G401.6 (cell line): Measurements from ENCODE around the gene DUOX2.
"Not testable (repeated sequence)": the region's sequence is repeated elsewhere in the genome, so short reads cannot be mapped to it uniquely, and the experiment has no call there.

Experiments used
- FAIRE-seq: peaks from 2 replicates; lab custom pipeline; 2012; peaks lifted over from hg19 to GRCh38; lab: Jason Lieb, UNC

Gene DUOX2

GRCh38 chr15:45100884-45101625, 12.9 kb downstream of the DUOX2 start:
- FAIRE-seq = no peak

- FAIRE-seq = no peak
Measured at GRCh38 chr15:45099549-45100165, 14.3 kb downstream of the DUOX2 start.

GRCh38 chr15:45097466-45097865, 16.5 kb downstream of the DUOX2 start:
- no peak for FAIRE-seq

- no peak for FAIRE-seq
Measured at GRCh38 chr15:45095661-45096060, 18.3 kb downstream of the DUOX2 start.

GRCh38 chr15:45094358-45094730, 19.6 kb downstream of the DUOX2 start:
- no peak for FAIRE-seq

GRCh38 chr15:45093622-45094357, 20.2 kb downstream of the DUOX2 start:
- no peak for FAIRE-seq

GRCh38 chr15:45093013-45093412, 21.0 kb downstream of the DUOX2 start:
- no peak for FAIRE-seq

- no peak for FAIRE-seq
Measured at GRCh38 chr15:45091576-45091975, 22.4 kb downstream of the DUOX2 start.

GRCh38 chr15:45091161-45091560, 22.8 kb downstream of the DUOX2 start:
- FAIRE-seq = no peak

GRCh38 chr15:45089712-45090373, 24.1 kb downstream of the DUOX2 start:
- no peak for FAIRE-seq

- no peak for FAIRE-seq
Measured at GRCh38 chr15:45088801-45089711, 24.9 kb downstream of the DUOX2 start.

- no peak for FAIRE-seq
Measured at GRCh38 chr15:45087513-45087912, 26.5 kb downstream of the DUOX2 start.

GRCh38 chr15:45084163-45084562, 29.8 kb downstream of the DUOX2 start:
- no peak for FAIRE-seq

GRCh38 chr15:45083223-45083622, 30.7 kb downstream of the DUOX2 start:
- no peak for FAIRE-seq

GRCh38 chr15:45082412-45082811, 31.6 kb downstream of the DUOX2 start:
- not testable (repeated sequence) for FAIRE-seq

GRCh38 chr15:45080593-45080992, 33.4 kb downstream of the DUOX2 start:
- FAIRE-seq = not testable (repeated sequence)

GRCh38 chr15:45079628-45080246, 34.2 kb downstream of the DUOX2 start:
- FAIRE-seq = not testable (repeated sequence)

- FAIRE-seq = not testable (repeated sequence)
Measured at GRCh38 chr15:45079201-45079600, 34.8 kb downstream of the DUOX2 start.

GRCh38 chr15:45077391-45077790, 36.6 kb downstream of the DUOX2 start:
- FAIRE-seq = not testable (repeated sequence)

GRCh38 chr15:45075440-45076320, 38.3 kb downstream of the DUOX2 start:
- not testable (repeated sequence) for FAIRE-seq
